GM12878 (cell line): ENCODE results near the gene PTBP3. TPM values are rescaled to one million over a fixed set of nuclear protein-coding genes. Genes with fewer than 3 reads are reported as not detected.

Source experiments
- ATAC-seq: fragments of 200-7000 bp; cut with Tn5 transposase; 3 replicates; pipeline ENCODE4 v1.9.1; 2020; ENCODE audit warnings: mild to moderate bottlenecking, moderate library complexity
- BruUV-seq: library from RNA; stranded (reverse); fragments of 400-500 nt; replicated peaks from 2 replicates; lab custom pipeline; 2021; lab: Mats Ljungman, UMichigan
- CTCF ChIA-PET: fragments of 300-600 bp; sonication (Branson Sonifier 250); formaldehyde crosslinking; extraction: SDS; loops from one replicate; lab custom pipeline; 2021; ENCODE audit warnings: inconsistent platforms; lab: Yijun Ruan, JAX
- POLR2A ChIA-PET: fragments of 350-600 bp; formaldehyde crosslinking; extraction: SDS; loops from one replicate; lab custom pipeline; 2021; ENCODE audit warnings: inconsistent platforms; lab: Charles Lee
- RAD21 ChIA-PET: fragments of 300-600 bp; sonication (Branson Sonifier 250); formaldehyde crosslinking; loops from one replicate; lab custom pipeline; 2023; ENCODE audit warnings: antibody characterized with exemption; ENCODE audit not compliant: unreplicated experiment; lab: Charles Lee
- SMC1A ChIA-PET: fragments of 300-600 bp; sonication (Branson Sonifier 250); formaldehyde crosslinking; loops from one replicate; lab custom pipeline; 2023; ENCODE audit not compliant: unreplicated experiment, uncharacterized antibody; lab: Charles Lee
- DNase-seq: peaks from one replicate; pipeline ENCODE4 v3.0.0-alpha.2; 2011; ENCODE audit warnings: low read depth, low spot score
- FAIRE-seq: peaks from 3 replicates; lab custom pipeline; 2011; peaks lifted over from hg19 to GRCh38; lab: Jason Lieb, UNC
- H2AFZ ChIP-seq: 2 replicates; pipeline ENCODE4 v1.6.0; 2011; ENCODE audit warnings: low read depth, low read length, control low read depth; ENCODE audit not compliant: control insufficient read depth
- H3K27ac ChIP-seq: 2 replicates; pipeline ENCODE4 v1.5.1; 2011; ENCODE audit warnings: control low read depth; ENCODE audit not compliant: control insufficient read depth, insufficient read depth
- H3K27me3 ChIP-seq, 2 experiments: replicated peaks in 1 of 2; 2 replicates each; pipeline versions ENCODE4 v1.6.0 to v1.6.1; 2011; ENCODE audit warnings: low read length in 1 of 2; ENCODE audit not compliant: control insufficient read depth in 2 of 2, insufficient read depth in 2 of 2
- H3K36me3 ChIP-seq, 2 experiments: 2 replicates each; pipeline ENCODE4 v1.5.1; 2011; ENCODE audit warnings: low read length in 1 of 2; ENCODE audit not compliant: control insufficient read depth in 2 of 2, insufficient read depth in 2 of 2
- H3K4me1 ChIP-seq: 2 replicates; pipeline ENCODE4 v1.6.1; 2011; ENCODE audit warnings: mild to moderate bottlenecking, low read length, moderate library complexity, mixed read lengths; ENCODE audit not compliant: control insufficient read depth, insufficient read depth
- H3K4me2 ChIP-seq: 2 replicates; pipeline ENCODE4 v1.6.0; 2011; ENCODE audit warnings: control low read depth; ENCODE audit not compliant: control insufficient read depth, insufficient read depth
- H3K4me3 ChIP-seq: fragments of 200-600 bp; sonication (generic); 2 replicates; pipeline ENCODE4 v1.5.1; 2016
- H3K79me2 ChIP-seq: 2 replicates; pipeline ENCODE4 v1.6.0; 2011; ENCODE audit warnings: low read length; ENCODE audit not compliant: control insufficient read depth, insufficient read depth
- H3K9ac ChIP-seq: 2 replicates; pipeline ENCODE4 v1.8.0; 2011; ENCODE audit warnings: low read length, control low read depth, mixed read lengths; ENCODE audit not compliant: control insufficient read depth, insufficient read depth
- H3K9me3 ChIP-seq: replicated peaks from 3 replicates; pipeline ENCODE4 v1.5.1; 2011; ENCODE audit warnings: mild to moderate bottlenecking, low read length; ENCODE audit not compliant: control insufficient read depth, insufficient read depth
- H4K20me1 ChIP-seq: 2 replicates; pipeline ENCODE4 v1.6.0; 2011; ENCODE audit not compliant: control insufficient read depth, insufficient read depth
- CHD1 ChIP-seq: IDR thresholded peaks from 2 replicates; pipeline ENCODE4 v1.6.1; 2012; ENCODE audit warnings: low read depth, low read length, improper control_type of control experiment
- CREM ChIP-seq: IDR thresholded peaks from 2 replicates; pipeline ENCODE4 v1.6.1; 2014; ENCODE audit warnings: antibody characterized with exemption, low read depth
- EP300 ChIP-seq, 2 experiments: fragments of 150-350 bp in 1 of 2; IDR thresholded peaks; 2 replicates each; pipeline ENCODE4 v1.6.1; 2011 to 2012; ENCODE audit warnings: low read depth in 2 of 2, low read length in 2 of 2, borderline replicate concordance in 1 of 2, improper control_type of control experiment in 1 of 2, inconsistent platforms in 1 of 2; ENCODE audit not compliant: control insufficient read depth in 1 of 2
- IKZF1 ChIP-seq: fragments of 450-650 bp; conservative IDR thresholded peaks from 2 replicates; pipeline ENCODE4 v1.6.1; 2017; ENCODE audit warnings: antibody characterized with exemption, mild to moderate bottlenecking
- JUNB ChIP-seq: IDR thresholded peaks from 2 replicates; pipeline ENCODE4 v1.6.1; 2016; ENCODE audit warnings: antibody characterized with exemption, mild to moderate bottlenecking
- KLF5 ChIP-seq: fragments of 450-650 bp; IDR thresholded peaks from 2 replicates; pipeline ENCODE4 v1.6.1; 2014; ENCODE audit warnings: mild to moderate bottlenecking; ENCODE audit not compliant: partially characterized antibody
- MXI1 ChIP-seq: fragments of 150-350 bp; IDR thresholded peaks from 2 replicates; pipeline ENCODE4 v1.6.1; 2011; ENCODE audit warnings: low read depth, mild to moderate bottlenecking, inconsistent platforms, low read length, improper control_type of control experiment
- MYC ChIP-seq: IDR thresholded peaks from 2 replicates; pipeline ENCODE4 v1.6.1; 2011; ENCODE audit warnings: mild to moderate bottlenecking, low read length, moderate library complexity, inconsistent platforms; ENCODE audit not compliant: insufficient read depth, insufficient replicate concordance, insufficient read length, severe bottlenecking
- NR2C2 ChIP-seq: IDR thresholded peaks from 2 replicates; pipeline ENCODE4 v1.6.1; 2011; ENCODE audit warnings: borderline replicate concordance, low read depth; ENCODE audit not compliant: control insufficient read depth, insufficient read length
- POLR2AphosphoS5 ChIP-seq: IDR thresholded peaks from 2 replicates; pipeline ENCODE4 v1.6.1; 2011; ENCODE audit warnings: mild to moderate bottlenecking, low read length, inconsistent platforms
- RELA ChIP-seq: fragments of 450-650 bp; IDR thresholded peaks from 2 replicates; pipeline ENCODE4 v1.8.0; 2014; ENCODE audit warnings: borderline replicate concordance; ENCODE audit not compliant: partially characterized antibody
- ZBED1 ChIP-seq: IDR thresholded peaks from 2 replicates; pipeline ENCODE4 v1.6.1; 2016; ENCODE audit warnings: borderline replicate concordance
- ZNF207 ChIP-seq: fragments of 450-650 bp; IDR thresholded peaks from 2 replicates; pipeline ENCODE4 v1.6.1; 2014; ENCODE audit warnings: antibody characterized with exemption, mild to moderate bottlenecking, borderline replicate concordance
- WGBS: methylation state at CpG from one replicate; pipeline ENCODE4 v1.1.6; 2016; ENCODE audit warnings: low lambda C conversion rate; ENCODE audit not compliant: insufficient replicate concordance, insufficient coverage; ENCODE audit errors: missing lambda C conversion rate; 5-methylcytosine and 5-hydroxymethylcytosine counted together
- in situ Hi-C: fragments of 300-500 bp; cut with MboI; formaldehyde crosslinking; loops from 9 replicates; pipeline ENCODE4 v1.14.3; 2018; ENCODE audit warnings: mixed read lengths
- intact Hi-C: fragments of 100-400 bp; cut with micrococcal nuclease; formaldehyde crosslinking; loops from one replicate; pipeline ENCODE4 v1.14.2; 2022; ENCODE audit not compliant: unreplicated experiment
- polyA plus RNA-seq, 11 experiments: library from polyadenylated mRNA; depleted of rRNA in 4 of 11; unstranded in 6 of 11; stranded (reverse) in 5 of 11; fragments of >200 nt; fragmentation: Nextera tagmentation in 4 of 11; fragmentation: Illumina TruSeq in 1 of 11; extraction: Ambion mirVana in 4 of 11; extraction: Trizol in 1 of 11; gene quantifications; 1 replicate in 1 of 11; 2 replicates in 10 of 11; pipeline versions ENCODE4 v1.2.1 to v1.2.3, GENCODE V29; 2011 to 2016; ENCODE audit warnings: inconsistent platforms in 2 of 11, missing spikeins in 2 of 11, low read depth in 1 of 11
- total RNA-seq, 4 experiments: library from RNA; depleted of rRNA in 3 of 4; stranded (reverse); fragments of >200 nt in 3 of 4; fragmentation: Illumina TruSeq in 1 of 4; extraction: Trizol in 1 of 4; gene quantifications; 2 replicates each; pipeline versions ENCODE4 v1.2.1 to v1.2.3, GENCODE V29; 2013 to 2021
- TF ChIP-seq, protein P1 (sequence below): fragments of 450-650 bp; formaldehyde crosslinking; IDR thresholded peaks from 2 replicates; pipeline ENCODE4 v1.4.0; 2020; ENCODE audit warnings: mild to moderate bottlenecking, moderate library complexity

Gene PTBP3
- total and polyA plus RNA-seq, 10 of the 15 experiments (the other 5 are each of a cell fraction or from before 2014, with no cell fraction given), result 12.5 to 104 (median 52.7) TPM

DNA sequence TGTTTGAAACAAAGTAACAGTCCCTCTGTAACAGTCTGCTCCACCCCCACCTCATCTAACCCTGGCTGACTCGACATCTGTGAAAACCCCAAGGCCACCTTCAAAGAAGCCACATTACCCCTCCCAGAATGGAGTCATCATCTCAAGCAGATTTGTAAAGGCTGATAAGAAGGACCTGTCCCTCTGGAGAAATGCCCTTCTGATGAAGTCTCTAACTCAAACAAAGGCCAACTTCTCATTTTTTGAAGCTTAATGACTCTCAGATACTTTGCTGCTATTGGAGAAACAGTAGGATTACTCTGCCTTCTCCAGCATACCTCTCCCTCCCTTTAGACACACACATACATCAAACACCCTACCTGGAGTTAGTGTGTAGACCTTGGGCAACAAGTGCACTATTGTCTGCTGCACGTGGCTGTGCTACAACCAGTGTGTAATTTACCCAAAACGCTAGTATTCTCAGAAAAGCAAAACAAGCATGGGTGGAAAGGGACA is 153.0 kb downstream of the PTBP3 start:
- no peak overlapping the region for H3K4me3 ChIP-seq
- H3K27ac ChIP-seq, result no peak overlapping the region
- FAIRE-seq, result no peak

DNA sequence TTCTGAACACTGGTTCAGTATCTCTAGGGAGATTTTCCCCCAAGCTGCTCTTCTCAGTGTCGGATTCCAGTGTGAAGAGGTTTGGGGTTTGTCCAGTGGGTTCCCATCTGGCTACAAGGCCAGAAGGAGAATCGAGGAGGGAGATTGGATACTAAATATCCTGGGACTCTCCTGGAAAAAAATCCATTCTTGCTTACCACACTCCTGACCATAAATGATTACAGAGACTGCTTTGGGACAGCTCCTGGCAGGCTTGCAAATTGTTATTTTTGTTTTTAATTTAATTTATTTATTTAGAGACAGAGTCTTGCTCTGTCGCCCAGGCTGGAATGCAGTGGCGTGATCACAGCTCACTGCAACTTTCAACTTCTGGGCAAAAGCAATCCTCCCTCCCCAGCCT is 153.6 kb downstream of the PTBP3 start:
- no peak for ATAC-seq
- SMC1A ChIA-PET, result no interaction called here
- no peaks in the 10 kb centered on the region; a peak in 1 of 4 replicates for H3K27me3 ChIP-seq
- in situ Hi-C loops, result no loop called here
- RAD21 ChIA-PET, result no interaction called here
- no peaks in the 10 kb centered on the region for H3K9me3 ChIP-seq
- no peak overlapping the region for H3K9ac ChIP-seq
- H2AFZ ChIP-seq, result no peak overlapping the region
- no peak overlapping the region for H3K27ac ChIP-seq
- TF ChIP-seq JUNB (no peak), ZNF207 (no peak), NR2C2 (no peak), IKZF1 (no peak), CHD1 (no peak), ZBED1 (no peak), KLF5 (no peak)
- TF ChIP-seq, protein P1, sequence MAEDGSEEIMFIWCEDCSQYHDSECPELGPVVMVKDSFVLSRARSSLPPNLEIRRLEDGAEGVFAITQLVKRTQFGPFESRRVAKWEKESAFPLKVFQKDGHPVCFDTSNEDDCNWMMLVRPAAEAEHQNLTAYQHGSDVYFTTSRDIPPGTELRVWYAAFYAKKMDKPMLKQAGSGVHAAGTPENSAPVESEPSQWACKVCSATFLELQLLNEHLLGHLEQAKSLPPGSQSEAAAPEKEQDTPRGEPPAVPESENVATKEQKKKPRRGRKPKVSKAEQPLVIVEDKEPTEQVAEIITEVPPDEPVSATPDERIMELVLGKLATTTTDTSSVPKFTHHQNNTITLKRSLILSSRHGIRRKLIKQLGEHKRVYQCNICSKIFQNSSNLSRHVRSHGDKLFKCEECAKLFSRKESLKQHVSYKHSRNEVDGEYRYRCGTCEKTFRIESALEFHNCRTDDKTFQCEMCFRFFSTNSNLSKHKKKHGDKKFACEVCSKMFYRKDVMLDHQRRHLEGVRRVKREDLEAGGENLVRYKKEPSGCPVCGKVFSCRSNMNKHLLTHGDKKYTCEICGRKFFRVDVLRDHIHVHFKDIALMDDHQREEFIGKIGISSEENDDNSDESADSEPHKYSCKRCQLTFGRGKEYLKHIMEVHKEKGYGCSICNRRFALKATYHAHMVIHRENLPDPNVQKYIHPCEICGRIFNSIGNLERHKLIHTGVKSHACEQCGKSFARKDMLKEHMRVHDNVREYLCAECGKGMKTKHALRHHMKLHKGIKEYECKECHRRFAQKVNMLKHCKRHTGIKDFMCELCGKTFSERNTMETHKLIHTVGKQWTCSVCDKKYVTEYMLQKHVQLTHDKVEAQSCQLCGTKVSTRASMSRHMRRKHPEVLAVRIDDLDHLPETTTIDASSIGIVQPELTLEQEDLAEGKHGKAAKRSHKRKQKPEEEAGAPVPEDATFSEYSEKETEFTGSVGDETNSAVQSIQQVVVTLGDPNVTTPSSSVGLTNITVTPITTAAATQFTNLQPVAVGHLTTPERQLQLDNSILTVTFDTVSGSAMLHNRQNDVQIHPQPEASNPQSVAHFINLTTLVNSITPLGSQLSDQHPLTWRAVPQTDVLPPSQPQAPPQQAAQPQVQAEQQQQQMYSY, result no peak
- TF ChIP-seq, all 136 proteins: peak for 0
- Histone ChIP-seq H3K79me2 (no peaks in the 10 kb centered on the region), H3K4me1 (peaks cover 4% of the 10 kb centered on the region; the same call in 1 of the 2 replicates), H3K4me3 (no peak overlapping the region), H3K4me2 (no peak overlapping the region), H3K36me3 (no peaks in the 10 kb centered on the region), H4K20me1 (no peaks in the 10 kb centered on the region)
- BruUV-seq, result no TSS peak
- ChIA-PET CTCF (no interaction called here), POLR2A (no interaction called here)
- DNase-seq, result no peak
- no peak for FAIRE-seq
- WGBS, result 64% methylated on average over 4 of the region's 4 CpGs
- intact Hi-C loops, result no loop called here

More for the DNA sequence above, 153.0 kb downstream of the PTBP3 start:
- H3K27me3 ChIP-seq, result no peaks in the 10 kb centered on the region; a peak in 1 of 4 replicates
- ChIA-PET SMC1A (interaction anchor here (1.2 kb wide), 2 partner anchors 14 to 68 kb away, joined by 3 to 5 read pairs; no protein-coding TSS in a partner anchor), CTCF (interaction anchor here (0.8 to 0.9 kb wide), 2 partner anchors 34 to 82 kb away, joined by 3 to 4 read pairs; no protein-coding TSS in a partner anchor), RAD21 (interaction anchor here (0.8 kb wide), 1 partner anchor 421 kb away, joined by 3 read pairs; no protein-coding TSS in a partner anchor), POLR2A (no interaction called here)
- no peak overlapping the region; the same call in 1 of the 2 replicates for H2AFZ ChIP-seq
- H3K9me3 ChIP-seq, result no peaks in the 10 kb centered on the region
- H3K4me1 ChIP-seq, result peaks cover 4% of the 10 kb centered on the region; the same call in 1 of the 2 replicates
- no TSS peak for BruUV-seq
- no peak overlapping the region for H3K9ac ChIP-seq
- WGBS, result 0% methylated on average over 3 of the region's 3 CpGs
- no peak for DNase-seq
- no peak overlapping the region for H3K4me2 ChIP-seq
- no peaks in the 10 kb centered on the region for H3K36me3 ChIP-seq
- in situ Hi-C loops (no loop called here), intact Hi-C loops (no loop called here)
- 0 out of 2 replicates have a peak, but pooled peaks have one; percentile 9 for TF ChIP-seq CREM
- TF ChIP-seq POLR2AphosphoS5, result no peak
- no peak for TF ChIP-seq MYC
- no peak for TF ChIP-seq MXI1
- no peak for TF ChIP-seq EP300 (IDR thresholded peaks at IDR 0.05; ENCODE audit: borderline replicate concordance in 1 of 2, control insufficient read depth in 1 of 2, low read depth in 2 of 2, low read length in 2 of 2)
- no peak for TF ChIP-seq RELA
- H4K20me1 ChIP-seq, result no peaks in the 10 kb centered on the region
- peak; percentile 62 for ATAC-seq
- no peaks in the 10 kb centered on the region for H3K79me2 ChIP-seq
